Hepatocyte (in vitro differentiated cells): Measurements from ENCODE around the gene MBP. TPM values are rescaled to one million over a fixed set of nuclear protein-coding genes. Genes with fewer than 3 reads are reported as not detected.

Source experiments
- DNase-seq: peaks from one replicate; pipeline ENCODE4 v3.0.0-alpha.2; 2016; ENCODE audit warnings: low spot score
- H2AFZ ChIP-seq: fragments of 200-600 bp; sonication (generic); 2 replicates; pipeline ENCODE4 v1.6.0; 2016; ENCODE audit warnings: antibody characterized with exemption, mild to moderate bottlenecking
- H3K27ac ChIP-seq: fragments of 200-600 bp; sonication (generic); 2 replicates; pipeline ENCODE4 v1.5.1; 2016; ENCODE audit warnings: mild to moderate bottlenecking
- H3K27me3 ChIP-seq: fragments of 200-600 bp; sonication (generic); 2 replicates; pipeline ENCODE4 v1.6.1; 2016
- H3K36me3 ChIP-seq: fragments of 200-600 bp; sonication (generic); replicated peaks from 2 replicates; pipeline ENCODE4 v1.5.1; 2016; ENCODE audit warnings: low read depth; ENCODE audit not compliant: insufficient read depth
- H3K4me1 ChIP-seq: fragments of 200-600 bp; sonication (generic); 2 replicates; pipeline ENCODE4 v1.5.1; 2016; ENCODE audit warnings: mild to moderate bottlenecking, moderate library complexity; ENCODE audit not compliant: insufficient read depth
- H3K4me2 ChIP-seq: fragments of 200-600 bp; sonication (generic); 2 replicates; pipeline ENCODE4 v1.6.0; 2016
- H3K4me3 ChIP-seq: fragments of 200-600 bp; sonication (generic); 2 replicates; pipeline ENCODE4 v1.5.1; 2016; ENCODE audit warnings: mild to moderate bottlenecking
- H3K79me2 ChIP-seq: fragments of 200-600 bp; sonication (generic); 2 replicates; pipeline ENCODE4 v1.6.0; 2017; ENCODE audit warnings: mild to moderate bottlenecking
- H3K9me2 ChIP-seq: fragments of 200-600 bp; sonication (generic); replicated peaks from 2 replicates; pipeline ENCODE4 v1.6.0; 2017; ENCODE audit warnings: mild to moderate bottlenecking; ENCODE audit not compliant: insufficient read depth
- H3K9me3 ChIP-seq: fragments of 200-600 bp; sonication (generic); 2 replicates; pipeline ENCODE4 v1.5.1; 2016; ENCODE audit warnings: low read depth, mild to moderate bottlenecking
- H4K20me1 ChIP-seq: fragments of 200-600 bp; sonication (generic); 2 replicates; pipeline ENCODE4 v1.6.0; 2016; ENCODE audit warnings: mild to moderate bottlenecking; ENCODE audit not compliant: insufficient read depth, poor library complexity, severe bottlenecking
- CTCF ChIP-seq: fragments of 200-600 bp; sonication (generic); IDR thresholded peaks from 2 replicates; pipeline ENCODE4 v1.5.1; 2016; ENCODE audit warnings: antibody characterized with exemption, mild to moderate bottlenecking; ENCODE audit not compliant: poor library complexity
- EZH2 ChIP-seq: fragments of 200-600 bp; sonication (generic); IDR thresholded peaks from 2 replicates; pipeline ENCODE4 v1.6.1; 2016; ENCODE audit warnings: antibody characterized with exemption, mild to moderate bottlenecking, borderline replicate concordance
- EZH2phosphoT487 ChIP-seq: fragments of 200-600 bp; sonication (generic); IDR thresholded peaks from one replicate; pipeline ENCODE4 v1.6.1; 2018; ENCODE audit warnings: antibody characterized with exemption, mild to moderate bottlenecking, low read depth, moderate library complexity; ENCODE audit not compliant: unreplicated experiment, severe bottlenecking
- WGBS: methylation state at CpG from one replicate; pipeline ENCODE4 v1.1.6; 2016; ENCODE audit warnings: low lambda C conversion rate; ENCODE audit errors: missing lambda C conversion rate; 5-methylcytosine and 5-hydroxymethylcytosine counted together
- polyA plus RNA-seq: library from polyadenylated mRNA; unstranded; fragments of >200 nt; fragmentation: Nextera tagmentation; extraction: Ambion mirVana; gene quantifications from 2 replicates; pipeline ENCODE4 v1.2.1, GENCODE V29; 2016
- total RNA-seq: library from RNA; depleted of rRNA; stranded (reverse); fragments of >200 nt; gene quantifications from 2 replicates; pipeline ENCODE4 v1.2.3, GENCODE V29; 2014

Gene MBP
- total and polyA plus RNA-seq, 2 experiments from 2014 or later, result 21.6 to 22.1 TPM

GRCh38 chr18:76986406-76986805 lies 146.2 kb downstream of the MBP start:
- Histone ChIP-seq H3K9me3 (no peaks in the 10 kb centered on the region), H4K20me1 (no peaks in the 10 kb centered on the region), H3K27ac (no peak overlapping the region), H3K4me1 (no peaks in the 10 kb centered on the region), H3K4me3 (no peak overlapping the region), H3K36me3 (no peaks in the 10 kb centered on the region), H3K27me3 (no peaks in the 10 kb centered on the region), H3K9me2 (no peaks in the 10 kb centered on the region), H3K79me2 (no peaks in the 10 kb centered on the region), H3K4me2 (no peak overlapping the region), H2AFZ (no peak overlapping the region)
- no peak for TF ChIP-seq EZH2
- no peak for TF ChIP-seq EZH2phosphoT487
- TF ChIP-seq CTCF, result no peak
- WGBS, result 88% methylated on average over 7 of the region's 7 CpGs
- no peak for DNase-seq

GRCh38 chr18:76985951-76986236 lies 146.7 kb downstream of the MBP start:
- Histone ChIP-seq H3K27me3 (no peaks in the 10 kb centered on the region), H3K9me2 (no peaks in the 10 kb centered on the region), H3K4me1 (no peaks in the 10 kb centered on the region), H3K36me3 (no peaks in the 10 kb centered on the region), H3K79me2 (no peaks in the 10 kb centered on the region), H3K27ac (no peak overlapping the region), H4K20me1 (no peaks in the 10 kb centered on the region), H3K9me3 (no peaks in the 10 kb centered on the region), H2AFZ (no peak overlapping the region), H3K4me2 (no peak overlapping the region), H3K4me3 (no peak overlapping the region)
- WGBS, result 91% methylated on average over 9 of the region's 9 CpGs
- no peak for TF ChIP-seq EZH2
- no peak for TF ChIP-seq CTCF
- no peak for TF ChIP-seq EZH2phosphoT487
- no peak for DNase-seq

- Histone ChIP-seq H3K27me3 (no peaks in the 10 kb centered on the region), H3K4me3 (no peak overlapping the region), H2AFZ (no peak overlapping the region), H3K36me3 (no peaks in the 10 kb centered on the region), H3K9me3 (no peaks in the 10 kb centered on the region), H3K4me2 (no peak overlapping the region), H4K20me1 (no peaks in the 10 kb centered on the region), H3K9me2 (no peaks in the 10 kb centered on the region), H3K4me1 (no peaks in the 10 kb centered on the region), H3K79me2 (no peaks in the 10 kb centered on the region), H3K27ac (no peak overlapping the region)
- WGBS, result 96% methylated on average over 27 of the region's 27 CpGs
- TF ChIP-seq EZH2 (no peak), CTCF (no peak), EZH2phosphoT487 (no peak)
- DNase-seq, result no peak
Measured at GRCh38 chr18:76985156-76985950, 147.2 kb downstream of the MBP start.
